NK-92 (cell line): ENCODE results near the gene LRCH4.

Experiments used
- DNase-seq: peaks from one replicate; lab custom pipeline; 2025; ENCODE audit not compliant: unreplicated experiment; lab: John Stamatoyannopoulos, UW

Gene LRCH4

GRCh38 chr7:100604976-100605911 lies 19.3 kb upstream of the LRCH4 start:
- no peak for DNase-seq

GRCh38 chr7:100604028-100604975 lies 18.4 kb upstream of the LRCH4 start:
- DNase-seq, result no peak

- no peak for DNase-seq
Observed at GRCh38 chr7:100603726-100604027, 17.7 kb upstream of the LRCH4 start.

- no peak for DNase-seq
Observed at GRCh38 chr7:100602889-100603725, 17.2 kb upstream of the LRCH4 start.

- no peak for DNase-seq
Observed at GRCh38 chr7:100600730-100601038, 14.8 kb upstream of the LRCH4 start.

- DNase-seq, result no peak
Observed at GRCh38 chr7:100599911-100600729, 14.2 kb upstream of the LRCH4 start.

- DNase-seq, result no peak
Observed at GRCh38 chr7:100598425-100598824, 12.5 kb upstream of the LRCH4 start.

- DNase-seq, result no peak
Observed at GRCh38 chr7:100595188-100595587, 9.3 kb upstream of the LRCH4 start.

- no peak for DNase-seq
Observed at GRCh38 chr7:100591596-100591995, 5.7 kb upstream of the LRCH4 start.

GRCh38 chr7:100590077-100590737 lies 4.3 kb upstream of the LRCH4 start:
- DNase-seq, result no peak

- no peak for DNase-seq
Observed at GRCh38 chr7:100589341-100589947, 3.5 kb upstream of the LRCH4 start.

GRCh38 chr7:100588438-100588837 lies 2.5 kb upstream of the LRCH4 start:
- no peak for DNase-seq

- peak; percentile 98 for DNase-seq
Observed at GRCh38 chr7:100586266-100587025, 517 bp upstream of the LRCH4 start, which contains the start of gene FBXO24. Gene FBXO24, plus strand, starts transcription at chr7:100586328. Its CDS starts 298 bp downstream, at chr7:100586626.

GRCh38 chr7:100584683-100585510 lies 1.0 kb downstream of the LRCH4 start:
- DNase-seq, result no peak

- DNase-seq, result no peak
Observed at GRCh38 chr7:100584054-100584682, 1.8 kb downstream of the LRCH4 start.

GRCh38 chr7:100583132-100584053 lies 2.5 kb downstream of the LRCH4 start:
- DNase-seq, result no peak
